Cardiac atrium fibroblast (primary cell): Measurements from ENCODE around the gene NMT1. TPM values are rescaled to one million over a fixed set of nuclear protein-coding genes. Genes with fewer than 3 reads are reported as not detected.

Experiments
- total RNA-seq: library from RNA; depleted of rRNA; stranded (reverse); fragments of >200 nt; gene quantifications from 2 replicates; pipeline ENCODE4 v1.2.3, GENCODE V29; 2015

The NMT1 gene
- total RNA-seq: 59.3 and 75.5 TPM in 2 replicates

GRCh38 chr17:45060797-45061605, at the start of gene NMT1:
Gene NMT1, plus strand, starts transcription at chr17:45061317. Its CDS starts 13 bp downstream, at chr17:45061330.

DNA sequence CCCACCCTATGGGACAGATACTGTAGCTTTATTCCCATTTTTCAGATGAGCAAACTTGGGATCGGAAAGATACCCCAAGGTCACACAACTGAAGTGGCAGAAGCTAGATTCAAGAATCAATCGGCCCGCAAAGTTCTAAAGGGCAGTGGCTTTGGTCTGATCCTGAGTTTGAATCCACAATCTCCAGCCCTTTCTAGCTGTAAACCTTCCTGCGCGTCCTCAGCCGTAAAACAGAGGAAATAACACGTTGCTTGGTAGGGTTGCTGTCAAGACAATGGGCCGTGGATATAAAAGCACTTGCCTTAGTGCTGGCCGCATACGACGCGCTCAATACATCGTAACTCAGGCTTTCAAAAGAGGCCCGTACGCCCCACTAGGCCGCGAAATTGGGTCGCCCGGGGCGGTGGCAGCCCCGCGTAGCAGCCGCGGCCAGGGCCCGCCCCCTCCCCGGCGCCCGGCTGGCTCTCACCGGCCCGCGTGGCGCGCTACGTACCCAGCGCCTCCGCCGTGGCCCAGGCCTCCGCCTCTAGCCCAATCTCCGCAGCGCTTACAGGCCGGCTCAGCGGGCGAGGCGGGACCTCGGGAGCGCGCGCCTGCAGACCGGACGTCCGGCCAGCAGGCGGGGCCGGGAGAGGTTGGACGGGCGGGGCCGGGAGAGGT, 9.9 kb upstream of the NMT1 start, which contains the start of gene DCAKD:
Gene DCAKD, minus strand, starts transcription at position 573 of the 660 bp plus-strand sequence. CDS start 16,747 bp downstream, outside the sequence.

DNA sequence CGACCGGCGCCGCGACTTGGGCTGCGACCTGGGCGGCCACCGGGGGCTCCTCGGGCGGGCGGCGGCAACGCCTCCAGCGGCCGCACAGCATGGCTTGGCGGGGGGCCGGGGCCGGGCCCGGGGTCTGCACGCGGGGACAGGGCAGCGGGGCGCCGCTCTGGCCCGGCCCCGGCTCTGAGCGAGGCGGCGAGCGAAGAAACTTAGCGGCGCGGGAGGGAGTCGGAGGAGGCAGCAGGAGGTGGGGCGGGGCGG, 71.1 kb downstream of the NMT1 start, which contains the start of gene PLCD3:
Gene PLCD3, minus strand, starts transcription at position 196 of the 252 bp plus-strand sequence. Its CDS starts 105 bp downstream, at position 91.

DNA sequence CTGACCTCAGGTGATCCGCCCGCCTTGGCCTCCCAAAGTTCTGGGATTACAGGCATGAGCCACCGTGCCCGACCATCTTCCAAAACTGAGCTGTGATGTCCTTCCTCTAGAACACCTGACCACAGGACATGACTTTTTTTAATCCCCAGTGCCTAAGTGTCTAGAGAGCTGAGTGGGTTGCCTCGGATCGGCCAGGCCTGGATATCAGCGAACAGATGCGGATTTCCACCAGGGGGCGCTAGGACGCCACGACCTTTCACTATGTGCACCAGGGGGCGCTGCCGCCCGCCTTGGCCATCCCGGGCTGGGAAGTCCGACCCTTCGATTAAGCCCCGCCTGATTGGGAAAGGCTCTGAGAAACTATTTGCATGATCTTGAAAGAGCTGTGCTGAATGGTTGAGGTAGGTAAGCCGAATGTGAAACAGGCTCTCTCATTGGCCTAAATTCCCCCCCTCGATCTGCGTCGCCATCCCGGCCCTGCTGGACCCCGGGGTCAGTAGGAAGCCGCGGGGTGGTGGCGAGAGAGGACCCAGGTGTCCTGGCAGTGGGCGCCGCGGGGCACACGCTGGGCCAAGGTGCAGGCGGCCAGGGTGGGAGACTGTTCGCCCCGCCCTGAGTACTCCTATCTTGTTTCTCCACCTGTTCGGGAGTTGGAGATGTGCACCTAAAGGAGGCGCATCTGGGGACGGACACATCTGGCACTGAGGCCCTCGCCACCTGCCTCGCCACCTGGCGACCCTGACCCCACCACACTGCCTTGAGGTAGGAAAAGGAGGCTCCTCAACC, 74.3 kb downstream of the NMT1 start, which contains the start of gene ACBD4:
Gene ACBD4, plus strand, starts transcription at position 496 of the 786 bp plus-strand sequence. CDS start 458 bp downstream, outside the sequence.

GRCh38 chr17:45148183-45149036, 87.3 kb downstream of the NMT1 start, which contains the start of gene HEXIM1:
Gene HEXIM1, plus strand, starts transcription at chr17:45148475. Its CDS starts 716 bp downstream, at chr17:45149191.

Other genes starting within 250 kb of the NMT1 start
- 4.7 and 5.3 TPM in 2 replicates for gene GJC1, start 231.0 kb upstream of the NMT1 start, total RNA-seq
- gene HIGD1B, start 213.4 kb upstream of the NMT1 start, total RNA-seq: not detected in 2 replicates
- 43.3 and 43.9 TPM in 2 replicates for gene EFTUD2, start 161.9 kb upstream of the NMT1 start, total RNA-seq
- not detected in 2 replicates for gene GFAP, start 145.8 kb upstream of the NMT1 start, total RNA-seq
- gene KIF18B, start 113.5 kb upstream of the NMT1 start, total RNA-seq: 4.2 and 5.2 TPM in 2 replicates
- gene C1QL1, start 93.0 kb upstream of the NMT1 start, total RNA-seq: 1.5 TPM in 1 of 2 replicates, not detected in the other
- gene DCAKD, start 9.7 kb upstream of the NMT1 start, total RNA-seq: 24.9 and 27.1 TPM in 2 replicates
- gene PLCD3, start 71.2 kb downstream of the NMT1 start, total RNA-seq: 33.5 and 63.2 TPM in 2 replicates
- 0.72 and 10.7 TPM in 2 replicates for gene ACBD4, start 74.4 kb downstream of the NMT1 start, total RNA-seq
- gene HEXIM1, start 87.2 kb downstream of the NMT1 start, total RNA-seq: 17.3 and 20.9 TPM in 2 replicates
- 2.2 and 10.0 TPM in 2 replicates for gene HEXIM2, start 100.6 kb downstream of the NMT1 start, total RNA-seq
- 1.5 and 3.4 TPM in 2 replicates for gene FMNL1, start 160.6 kb downstream of the NMT1 start, total RNA-seq
- not detected in 2 replicates for gene SPATA32, start 200.8 kb downstream of the NMT1 start, total RNA-seq